Inflammatory macrophage (primary cell): ENCODE measurements around the gene MTPN.

ENCODE experiments used
- DNase-seq, 2 donors: peaks; one replicate each; pipeline ENCODE4 v3.0.0-alpha.2; 2020 to 2022

Gene MTPN

GRCh38 chr7:135884495-135885232 lies 92.5 kb downstream of the MTPN start:
- no peak for DNase-seq

- DNase-seq: no peak
Observed at GRCh38 chr7:135879233-135879632, 97.9 kb downstream of the MTPN start.

GRCh38 chr7:135878284-135878683 lies 98.9 kb downstream of the MTPN start:
- DNase-seq: no peak

- no peak for DNase-seq
Observed at GRCh38 chr7:135877805-135878204, 99.4 kb downstream of the MTPN start.
